ENCODE results near the gene PDE2A.

The PDE2A gene

DNA sequence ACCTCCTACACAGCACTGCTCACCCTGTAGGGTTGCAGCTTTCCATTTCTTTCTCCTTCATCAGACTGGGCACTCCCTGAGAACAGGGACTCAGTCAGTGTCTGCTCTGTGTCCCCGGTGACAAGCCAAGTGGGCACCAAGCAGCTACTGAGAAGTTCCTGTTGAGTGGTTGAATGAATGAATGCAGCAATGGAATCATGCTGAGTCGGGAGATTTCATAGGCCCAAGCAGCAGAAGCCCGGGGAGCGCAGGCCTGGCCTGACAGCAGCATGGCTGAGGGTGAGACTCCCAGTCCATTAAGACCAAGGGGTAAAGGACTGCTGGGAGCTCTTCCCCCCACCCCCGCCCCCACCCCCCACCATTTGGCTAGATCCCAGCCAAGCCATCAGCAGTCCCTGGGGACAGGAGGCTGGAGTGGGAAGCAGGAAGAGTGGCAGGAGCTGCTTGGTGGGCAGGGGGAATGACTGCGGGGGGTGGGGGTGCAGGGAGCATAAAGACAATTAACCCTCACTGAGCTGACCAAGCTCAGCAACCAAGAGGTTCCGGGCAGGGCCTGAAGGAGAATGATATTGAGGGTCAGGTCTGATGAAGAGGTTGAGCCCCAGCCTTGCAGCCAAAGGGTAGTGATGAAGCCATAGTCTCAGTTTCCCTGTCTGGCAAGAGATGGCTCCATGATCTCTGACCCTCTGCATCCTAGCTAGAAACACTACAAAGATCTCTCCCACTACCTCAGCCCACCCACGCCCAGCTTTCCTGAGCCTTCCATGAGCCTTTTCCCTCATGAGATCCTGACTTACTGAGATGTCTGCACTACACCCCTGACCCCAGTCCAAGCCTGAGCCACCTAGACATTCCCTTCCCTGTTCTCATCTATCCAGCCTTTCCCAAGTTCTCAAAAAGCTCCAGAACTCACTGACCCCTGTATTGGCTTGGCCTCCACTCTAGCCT is 2.8 kb downstream of the PDE2A start:
- no peak overlapping the region for H3K4me3 ChIP-seq (ENCODE audit: low read length in 2 of 2)
- no peaks in the 10 kb centered on the region for H3K36me3 ChIP-seq (ENCODE audit: control insufficient read depth in 2 of 2, insufficient read depth in 2 of 2, low read length in 2 of 2)
- H3K27me3 ChIP-seq (ENCODE audit: control insufficient read depth in 1 of 2, insufficient read depth in 2 of 2, low read length in 2 of 2), result peaks cover 43 to 45% of the 10 kb centered on the region in 2 donors
- no peaks in the 10 kb centered on the region for H3K9me3 ChIP-seq (ENCODE audit: control insufficient read depth in 2 of 2, low read length in 2 of 2)
- no peak overlapping the region for H3K27ac ChIP-seq (ENCODE audit: low read length)
- no peaks in the 10 kb centered on the region for H3K4me1 ChIP-seq (ENCODE audit: control insufficient read depth, insufficient read depth, low read length)
- H3K9ac ChIP-seq (ENCODE audit: low read length in 2 of 2), result no peak overlapping the region

DNA sequence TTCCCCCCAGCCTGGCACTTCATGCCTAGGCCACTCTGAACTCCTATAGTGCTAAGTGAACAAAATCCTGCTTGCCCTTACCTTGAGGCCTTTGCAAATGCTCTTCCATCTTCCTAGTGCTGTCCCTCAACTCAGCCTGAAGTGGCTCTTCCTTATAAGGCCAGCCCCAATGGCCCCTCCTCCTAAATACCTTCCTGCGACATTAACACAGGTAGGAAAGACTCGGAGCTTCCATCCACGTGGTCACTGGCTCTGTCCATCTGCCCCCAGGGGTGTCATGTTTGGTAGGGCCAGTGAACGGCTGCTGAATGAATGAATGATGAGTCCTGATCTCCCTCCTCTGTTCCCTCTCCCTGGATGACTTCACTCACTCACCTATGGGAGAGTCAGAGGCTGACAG is 4.2 kb downstream of the PDE2A start:
- no peak overlapping the region for H3K27ac ChIP-seq (ENCODE audit: low read length)
- no peaks in the 10 kb centered on the region for H3K9me3 ChIP-seq (ENCODE audit: control insufficient read depth in 2 of 2, low read length in 2 of 2)
- no peak overlapping the region for H3K9ac ChIP-seq (ENCODE audit: low read length in 2 of 2)
- no peaks in the 10 kb centered on the region for H3K4me1 ChIP-seq (ENCODE audit: control insufficient read depth, insufficient read depth, low read length)
- peaks cover 31 to 37% of the 10 kb centered on the region in 2 donors for H3K27me3 ChIP-seq (ENCODE audit: control insufficient read depth in 1 of 2, insufficient read depth in 2 of 2, low read length in 2 of 2)
- no peak overlapping the region for H3K4me3 ChIP-seq (ENCODE audit: low read length in 2 of 2)
- no peaks in the 10 kb centered on the region for H3K36me3 ChIP-seq (ENCODE audit: control insufficient read depth in 2 of 2, insufficient read depth in 2 of 2, low read length in 2 of 2)

DNA sequence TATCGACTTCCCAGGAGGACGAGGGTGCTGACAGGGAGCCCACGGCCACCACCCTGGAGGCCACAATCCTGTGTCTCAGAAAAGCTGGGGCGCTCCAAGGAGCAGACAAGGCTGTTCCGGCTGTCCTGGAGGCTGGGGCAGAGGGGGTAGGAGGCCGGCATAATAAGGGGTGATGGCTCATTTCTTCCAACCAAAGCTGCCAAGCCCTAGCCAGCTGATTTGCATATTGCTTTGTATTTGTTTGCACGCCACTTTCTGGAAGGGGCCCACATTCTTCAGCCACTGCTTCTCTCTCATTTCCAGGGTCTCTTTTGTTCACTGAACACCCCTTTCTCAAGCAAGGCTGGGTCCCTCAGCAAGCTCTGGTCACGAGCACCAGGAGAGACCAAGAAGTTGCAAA is 4.7 kb downstream of the PDE2A start:
- Histone ChIP-seq H3K36me3 (ENCODE audit: control insufficient read depth in 2 of 2, insufficient read depth in 2 of 2, low read length in 2 of 2) (no peaks in the 10 kb centered on the region), H3K9ac (ENCODE audit: low read length in 2 of 2) (no peak overlapping the region), H3K9me3 (ENCODE audit: control insufficient read depth in 2 of 2, low read length in 2 of 2) (no peaks in the 10 kb centered on the region), H3K4me1 (ENCODE audit: control insufficient read depth, insufficient read depth, low read length) (no peaks in the 10 kb centered on the region), H3K27me3 (ENCODE audit: control insufficient read depth in 1 of 2, insufficient read depth in 2 of 2, low read length in 2 of 2) (peaks cover 26 to 32% of the 10 kb centered on the region in 2 donors), H3K27ac (ENCODE audit: low read length) (no peak overlapping the region), H3K4me3 (ENCODE audit: low read length in 2 of 2) (no peak overlapping the region)

DNA sequence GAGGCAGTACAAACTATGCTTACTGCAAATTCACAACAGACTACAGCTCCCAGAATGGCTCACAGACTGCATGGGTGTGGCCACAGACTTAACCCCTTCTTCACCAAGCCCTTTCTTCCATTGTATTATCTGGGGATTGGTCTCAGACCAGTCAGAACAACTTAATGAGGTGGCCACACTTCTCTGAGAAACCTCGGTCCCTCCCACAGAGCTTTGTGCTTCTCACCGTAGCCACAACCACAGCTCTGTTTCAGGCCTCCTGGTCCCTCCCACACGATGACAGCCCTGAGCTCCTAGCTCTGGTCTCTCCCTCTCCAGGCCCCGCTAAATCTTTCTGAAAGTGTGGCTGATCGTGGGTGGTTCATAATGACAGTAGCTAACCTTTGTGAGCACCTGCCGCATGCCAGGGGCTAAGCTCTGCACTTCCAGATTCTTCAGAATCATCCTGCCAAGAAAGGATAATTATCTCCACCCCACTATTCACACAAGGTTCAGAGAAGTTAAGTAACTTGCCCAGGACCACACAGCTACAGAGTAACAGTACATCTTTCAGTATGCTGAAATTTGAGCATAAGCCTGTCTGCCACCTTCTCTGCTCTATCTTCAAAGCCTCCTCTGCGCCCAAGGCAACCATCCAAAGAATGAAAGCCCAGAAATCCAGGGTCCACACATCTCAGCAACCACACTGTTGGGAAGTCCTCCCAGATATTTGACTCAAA is 5.4 kb downstream of the PDE2A start:
- H3K27me3 ChIP-seq (ENCODE audit: control insufficient read depth in 1 of 2, insufficient read depth in 2 of 2, low read length in 2 of 2), result peaks cover 22 to 24% of the 10 kb centered on the region in 2 donors
- H3K9me3 ChIP-seq (ENCODE audit: control insufficient read depth in 2 of 2, low read length in 2 of 2), result no peaks in the 10 kb centered on the region
- no peaks in the 10 kb centered on the region for H3K4me1 ChIP-seq (ENCODE audit: control insufficient read depth, insufficient read depth, low read length)
- H3K4me3 ChIP-seq (ENCODE audit: low read length in 2 of 2), result no peak overlapping the region
- H3K27ac ChIP-seq (ENCODE audit: low read length), result no peak overlapping the region
- no peak overlapping the region for H3K9ac ChIP-seq (ENCODE audit: low read length in 2 of 2)
- H3K36me3 ChIP-seq (ENCODE audit: control insufficient read depth in 2 of 2, insufficient read depth in 2 of 2, low read length in 2 of 2), result no peaks in the 10 kb centered on the region

DNA sequence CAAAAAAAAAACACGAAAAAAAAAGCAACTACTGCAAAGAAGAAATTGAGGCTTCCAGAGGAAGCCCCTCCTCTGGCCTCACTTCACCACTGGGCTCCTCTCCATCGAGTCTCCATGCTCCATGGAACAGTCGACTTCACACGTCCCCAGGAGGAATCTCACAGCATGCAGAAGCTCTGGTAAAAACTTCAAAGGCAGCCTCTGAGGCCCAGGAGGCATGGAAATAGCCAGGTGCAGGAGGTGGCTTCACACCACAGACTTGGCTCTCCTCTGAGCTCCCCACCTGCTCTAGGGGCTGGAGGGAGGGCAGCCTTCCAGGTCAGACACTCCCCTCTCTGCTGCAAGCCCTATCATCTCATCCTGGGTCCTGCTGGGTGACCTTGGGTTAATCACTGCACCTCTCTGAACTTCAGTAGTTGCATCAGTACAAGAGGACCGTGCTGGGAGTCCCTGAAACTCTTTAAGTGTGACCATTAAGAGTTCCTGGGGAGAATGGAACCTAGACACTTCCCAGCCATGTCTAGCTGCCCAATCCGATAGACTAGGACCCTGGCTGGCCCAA is 8.2 kb downstream of the PDE2A start:
- Histone ChIP-seq H3K9ac (ENCODE audit: low read length in 2 of 2) (no peak overlapping the region), H3K36me3 (ENCODE audit: control insufficient read depth in 2 of 2, insufficient read depth in 2 of 2, low read length in 2 of 2) (no peaks in the 10 kb centered on the region), H3K4me3 (ENCODE audit: low read length in 2 of 2) (no peak overlapping the region), H3K9me3 (ENCODE audit: control insufficient read depth in 2 of 2, low read length in 2 of 2) (no peaks in the 10 kb centered on the region), H3K27ac (ENCODE audit: low read length) (no peak overlapping the region), H3K4me1 (ENCODE audit: control insufficient read depth, insufficient read depth, low read length) (no peaks in the 10 kb centered on the region), H3K27me3 (ENCODE audit: control insufficient read depth in 1 of 2, insufficient read depth in 2 of 2, low read length in 2 of 2) (peaks cover 14 to 19% of the 10 kb centered on the region in 2 donors)

DNA sequence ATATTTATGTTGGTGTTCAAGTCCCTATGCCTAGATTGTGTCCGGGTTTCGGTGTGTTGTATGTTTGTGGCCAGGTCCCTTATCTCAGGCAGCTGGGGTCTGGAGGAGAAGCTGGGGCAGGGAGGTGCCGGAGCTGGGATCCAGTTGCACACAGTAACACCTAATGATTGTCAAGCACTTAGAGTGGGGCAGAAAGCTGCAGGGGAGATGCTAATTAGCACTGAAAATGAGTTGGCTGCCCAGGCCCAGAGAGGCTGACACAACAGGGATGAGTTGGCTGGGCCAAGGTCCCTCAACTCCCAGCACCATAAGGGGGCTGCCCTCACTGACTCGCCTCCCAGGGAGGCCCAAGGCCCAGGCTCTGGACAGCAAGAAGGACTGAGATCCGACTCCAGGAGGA is 12.2 kb downstream of the PDE2A start:
- no peak overlapping the region for H3K9ac ChIP-seq (ENCODE audit: low read length in 2 of 2)
- H3K4me3 ChIP-seq (ENCODE audit: low read length in 2 of 2), result no peak overlapping the region
- H3K36me3 ChIP-seq (ENCODE audit: control insufficient read depth in 2 of 2, insufficient read depth in 2 of 2, low read length in 2 of 2), result no peaks in the 10 kb centered on the region
- H3K4me1 ChIP-seq (ENCODE audit: control insufficient read depth, insufficient read depth, low read length), result no peaks in the 10 kb centered on the region
- H3K9me3 ChIP-seq (ENCODE audit: control insufficient read depth in 2 of 2, low read length in 2 of 2), result no peaks in the 10 kb centered on the region
- peaks cover 6 to 19% of the 10 kb centered on the region in 2 donors for H3K27me3 ChIP-seq (ENCODE audit: control insufficient read depth in 1 of 2, insufficient read depth in 2 of 2, low read length in 2 of 2)
- no peak overlapping the region for H3K27ac ChIP-seq (ENCODE audit: low read length)

DNA sequence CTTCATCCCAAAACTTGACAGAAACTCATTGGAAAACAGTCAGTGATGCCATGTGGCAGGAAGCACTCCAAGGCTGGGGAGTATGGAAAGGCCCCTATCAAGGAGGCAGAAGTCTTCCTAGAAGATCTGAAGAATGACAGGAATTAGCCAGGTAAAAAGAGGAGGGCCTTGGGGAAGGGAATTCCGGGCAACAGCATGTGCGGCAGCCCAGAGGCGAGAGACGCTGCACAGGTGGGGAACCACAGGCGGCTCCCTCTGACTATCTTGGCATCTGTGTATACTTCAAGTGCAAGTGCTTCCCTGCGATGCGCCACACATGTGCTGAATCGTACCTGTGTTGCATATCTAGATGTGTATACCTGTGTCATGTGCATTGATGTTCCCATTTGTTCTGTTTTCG is 12.7 kb downstream of the PDE2A start:
- Histone ChIP-seq H3K4me1 (ENCODE audit: control insufficient read depth, insufficient read depth, low read length) (no peaks in the 10 kb centered on the region), H3K9ac (ENCODE audit: low read length in 2 of 2) (no peak overlapping the region), H3K27ac (ENCODE audit: low read length) (no peak overlapping the region), H3K4me3 (ENCODE audit: low read length in 2 of 2) (no peak overlapping the region), H3K9me3 (ENCODE audit: control insufficient read depth in 2 of 2, low read length in 2 of 2) (no peaks in the 10 kb centered on the region), H3K36me3 (ENCODE audit: control insufficient read depth in 2 of 2, insufficient read depth in 2 of 2, low read length in 2 of 2) (no peaks in the 10 kb centered on the region), H3K27me3 (ENCODE audit: control insufficient read depth in 1 of 2, insufficient read depth in 2 of 2, low read length in 2 of 2) (peaks cover 6 to 18% of the 10 kb centered on the region in 2 donors)

DNA sequence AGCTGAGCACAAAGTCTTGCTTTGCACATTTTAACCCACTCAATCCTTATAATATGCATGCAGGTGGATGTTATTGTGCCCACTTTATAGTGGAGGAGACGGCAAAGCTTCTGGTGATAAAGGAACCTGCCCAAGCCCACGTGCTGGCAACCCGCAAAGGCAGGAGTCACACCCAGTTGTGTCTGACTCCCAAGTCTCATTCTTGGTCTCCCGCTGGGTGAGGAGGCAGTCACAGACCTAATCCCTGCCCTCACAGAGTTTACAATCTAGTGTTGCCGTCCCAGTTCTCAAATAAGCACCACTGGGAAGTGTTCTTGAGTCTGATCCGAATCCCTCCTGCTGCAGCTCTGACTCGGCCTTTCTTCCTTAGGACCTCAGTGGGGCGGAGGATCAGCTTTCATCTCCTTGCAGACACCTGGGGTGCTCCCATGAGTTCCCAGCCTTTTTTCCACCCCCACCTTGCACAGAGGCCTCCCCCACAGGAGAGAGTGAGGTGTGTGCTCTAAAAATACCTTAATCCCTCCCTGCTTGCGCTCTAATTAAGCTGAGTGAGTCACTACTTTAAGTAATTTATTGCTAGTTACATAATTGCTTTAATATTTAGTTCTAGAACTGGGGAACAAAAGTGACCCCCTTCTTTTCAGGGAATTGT is 15.1 kb downstream of the PDE2A start:
- no peaks in the 10 kb centered on the region for H3K4me1 ChIP-seq (ENCODE audit: control insufficient read depth, insufficient read depth, low read length)
- no peak overlapping the region for H3K27ac ChIP-seq (ENCODE audit: low read length)
- H3K9ac ChIP-seq (ENCODE audit: low read length in 2 of 2), result no peak overlapping the region

DNA sequence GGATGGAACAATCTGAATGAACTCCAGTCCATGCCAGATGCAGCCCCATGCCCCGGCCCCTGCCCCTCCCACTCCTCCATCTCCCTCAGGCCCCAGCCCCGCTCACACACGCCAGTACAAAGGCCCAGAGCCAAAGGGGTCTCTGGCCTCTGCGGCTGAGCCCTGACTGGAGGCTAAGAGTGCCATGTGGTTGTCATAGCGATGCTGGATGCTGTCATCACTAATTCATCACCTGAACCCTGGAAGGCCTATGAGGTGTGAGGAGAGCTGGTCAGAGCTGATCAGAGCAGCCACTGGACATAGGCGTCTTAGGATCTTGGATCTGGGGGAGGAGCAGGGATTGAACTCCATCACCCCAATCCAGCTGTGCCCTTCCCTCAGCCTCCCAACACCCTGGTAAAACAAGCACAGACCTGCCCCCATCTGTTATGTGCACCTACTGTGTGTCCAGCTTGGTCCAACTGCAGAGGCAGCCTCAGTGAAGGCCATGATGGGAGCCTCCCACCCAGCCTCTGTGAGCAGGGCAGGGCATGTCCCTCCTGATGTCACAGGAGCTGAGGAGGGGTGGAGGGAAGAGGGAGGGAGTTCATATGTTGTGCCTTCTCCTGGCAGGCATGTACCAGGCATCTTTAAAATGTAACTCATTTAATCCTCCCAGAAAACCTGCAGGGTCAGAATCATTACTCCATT is 16.7 kb downstream of the PDE2A start:
- H3K9ac ChIP-seq (ENCODE audit: low read length in 2 of 2), result no peak overlapping the region
- no peak overlapping the region for H3K4me3 ChIP-seq (ENCODE audit: low read length in 2 of 2)
- no peaks in the 10 kb centered on the region for H3K9me3 ChIP-seq (ENCODE audit: control insufficient read depth in 2 of 2, low read length in 2 of 2)
- H3K27ac ChIP-seq (ENCODE audit: low read length), result no peak overlapping the region
- H3K36me3 ChIP-seq (ENCODE audit: control insufficient read depth in 2 of 2, insufficient read depth in 2 of 2, low read length in 2 of 2), result no peaks in the 10 kb centered on the region
- H3K4me1 ChIP-seq (ENCODE audit: control insufficient read depth, insufficient read depth, low read length), result no peaks in the 10 kb centered on the region
- peaks cover 5 to 11% of the 10 kb centered on the region in 2 donors for H3K27me3 ChIP-seq (ENCODE audit: control insufficient read depth in 1 of 2, insufficient read depth in 2 of 2, low read length in 2 of 2)

More for the DNA sequence above, 15.1 kb downstream of the PDE2A start:
- Histone ChIP-seq H3K4me3 (ENCODE audit: low read length in 2 of 2) (no peak overlapping the region), H3K36me3 (ENCODE audit: control insufficient read depth in 2 of 2, insufficient read depth in 2 of 2, low read length in 2 of 2) (no peaks in the 10 kb centered on the region), H3K9me3 (ENCODE audit: control insufficient read depth in 2 of 2, low read length in 2 of 2) (no peaks in the 10 kb centered on the region), H3K27me3 (ENCODE audit: control insufficient read depth in 1 of 2, insufficient read depth in 2 of 2, low read length in 2 of 2) (peaks cover 6 to 17% of the 10 kb centered on the region in 2 donors)

DNA sequence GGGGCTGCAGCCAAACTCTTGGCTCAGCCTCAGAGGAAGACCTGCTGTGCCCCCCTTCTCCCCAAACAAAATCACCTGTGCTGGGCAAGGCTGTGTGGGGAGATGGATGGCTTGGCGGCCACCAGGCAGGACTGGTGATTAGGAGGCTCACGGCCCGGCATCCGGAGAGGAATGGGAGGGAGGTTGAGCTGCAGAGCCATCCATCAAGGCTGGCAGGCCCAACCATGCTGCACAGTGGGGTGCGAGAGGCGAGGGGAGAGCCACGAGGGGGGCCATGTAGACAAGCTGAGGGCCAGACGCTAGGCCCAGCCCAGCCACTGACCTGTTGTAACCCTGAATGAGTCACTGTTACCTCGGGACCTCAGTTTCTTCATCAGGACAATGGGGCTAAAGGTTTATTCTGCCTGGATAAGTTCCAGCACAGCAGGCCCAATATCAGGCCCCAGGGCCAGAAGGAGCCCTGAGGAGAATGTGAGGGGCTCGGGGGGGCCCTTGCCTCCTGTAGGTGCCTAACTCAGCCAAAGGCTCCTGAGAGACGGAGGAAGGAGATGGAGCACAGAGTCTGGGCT is 18.2 kb downstream of the PDE2A start:
- H3K4me1 ChIP-seq (ENCODE audit: control insufficient read depth, insufficient read depth, low read length), result no peaks in the 10 kb centered on the region
- H3K36me3 ChIP-seq (ENCODE audit: control insufficient read depth in 2 of 2, insufficient read depth in 2 of 2, low read length in 2 of 2), result no peaks in the 10 kb centered on the region
- no peak overlapping the region for H3K27ac ChIP-seq (ENCODE audit: low read length)
- no peak overlapping the region for H3K9ac ChIP-seq (ENCODE audit: low read length in 2 of 2)
- H3K27me3 ChIP-seq (ENCODE audit: control insufficient read depth in 1 of 2, insufficient read depth in 2 of 2, low read length in 2 of 2), result peaks cover 0 to 8% of the 10 kb centered on the region in 2 donors
- H3K9me3 ChIP-seq (ENCODE audit: control insufficient read depth in 2 of 2, low read length in 2 of 2), result no peaks in the 10 kb centered on the region
- H3K4me3 ChIP-seq (ENCODE audit: low read length in 2 of 2), result no peak overlapping the region
